Nucleus accumbens (tissue), 56 donors: ENCODE measurements around the gene AMOTL1.
"Not testable (repeated sequence)": the region's sequence is repeated elsewhere in the genome, so short reads cannot be mapped to it uniquely, and the experiment has no call there.

Experiments used
- DNase-seq, 56 donors: peaks; one replicate each; lab custom pipeline; 2025; lab: John Stamatoyannopoulos, UW

Gene AMOTL1

DNA sequence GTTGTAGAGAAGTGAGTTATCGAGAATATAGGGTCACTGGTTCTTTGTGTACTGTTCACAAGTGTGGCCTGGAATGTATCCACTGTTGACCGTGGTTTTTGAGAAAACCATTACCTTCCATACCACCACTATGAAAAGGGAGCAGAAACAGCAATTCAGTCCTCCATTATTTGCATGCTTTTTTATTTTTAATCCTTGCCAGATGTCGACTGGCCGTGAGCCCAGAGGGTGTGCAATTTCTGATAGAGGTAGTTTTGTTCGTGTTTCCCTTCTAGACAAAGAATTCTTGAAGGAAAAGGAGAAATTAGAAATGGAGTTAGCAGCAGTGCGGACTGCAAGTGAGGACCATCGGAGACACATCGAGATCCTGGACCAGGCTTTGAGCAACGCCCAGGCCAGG, 81.7 kb downstream of the AMOTL1 start:
- DNase-seq, result no peak

DNA sequence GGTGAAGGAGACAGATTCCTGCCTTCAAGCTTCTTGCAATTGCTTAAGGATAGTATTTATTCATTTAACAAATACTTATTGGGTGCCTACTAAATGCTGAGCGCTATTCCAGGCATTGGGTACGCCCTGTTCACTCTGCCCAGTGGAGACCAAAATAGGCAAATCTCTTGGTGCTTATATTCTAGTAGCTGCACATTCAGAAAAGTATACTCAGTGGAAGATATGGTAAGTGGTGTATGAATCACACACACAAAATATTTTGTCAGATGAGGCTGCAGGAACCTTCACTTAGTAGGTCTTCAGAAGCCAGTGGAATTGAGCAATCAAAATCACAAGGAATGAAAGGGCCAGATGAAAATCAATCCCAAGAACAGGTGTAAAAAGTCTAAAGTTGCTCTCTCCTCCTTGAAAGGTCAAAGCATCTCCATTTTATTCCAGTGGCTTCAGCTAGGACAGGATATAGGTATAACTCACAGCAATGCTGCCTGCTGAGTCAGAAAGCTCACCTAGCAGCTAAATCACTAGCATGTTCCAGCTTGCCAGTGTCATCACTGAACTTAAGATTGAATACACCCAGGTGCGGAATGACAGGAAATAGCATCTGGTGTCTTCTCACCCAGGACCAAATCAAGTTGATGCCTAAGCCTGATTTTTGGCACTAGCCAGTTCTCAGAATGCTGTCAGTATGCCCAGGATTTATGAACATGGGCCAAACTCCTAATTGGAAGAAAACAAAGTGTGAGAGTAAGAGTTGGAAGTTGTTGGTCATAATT, 83.9 kb downstream of the AMOTL1 start:
- DNase-seq, result no peak

DNA sequence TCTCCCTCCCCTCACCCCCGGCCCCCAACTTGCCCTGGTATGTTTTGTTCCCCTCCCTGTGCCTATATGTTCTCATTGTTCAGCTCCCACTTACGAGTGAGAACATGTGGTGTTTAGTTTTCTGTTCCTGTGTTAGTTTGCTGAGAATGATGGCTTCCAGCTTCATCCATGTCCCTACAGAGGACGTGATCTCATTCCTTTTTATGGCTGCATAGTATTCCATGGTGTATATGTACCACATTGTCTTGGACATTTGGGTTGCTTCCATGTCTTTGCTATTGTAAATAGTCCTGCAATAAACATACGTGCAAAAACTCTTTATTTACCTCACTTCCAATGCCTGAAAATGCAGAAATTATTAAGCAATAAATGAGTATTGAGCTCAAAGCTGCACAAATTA, 85.1 kb downstream of the AMOTL1 start:
- not testable (repeated sequence) for DNase-seq

DNA sequence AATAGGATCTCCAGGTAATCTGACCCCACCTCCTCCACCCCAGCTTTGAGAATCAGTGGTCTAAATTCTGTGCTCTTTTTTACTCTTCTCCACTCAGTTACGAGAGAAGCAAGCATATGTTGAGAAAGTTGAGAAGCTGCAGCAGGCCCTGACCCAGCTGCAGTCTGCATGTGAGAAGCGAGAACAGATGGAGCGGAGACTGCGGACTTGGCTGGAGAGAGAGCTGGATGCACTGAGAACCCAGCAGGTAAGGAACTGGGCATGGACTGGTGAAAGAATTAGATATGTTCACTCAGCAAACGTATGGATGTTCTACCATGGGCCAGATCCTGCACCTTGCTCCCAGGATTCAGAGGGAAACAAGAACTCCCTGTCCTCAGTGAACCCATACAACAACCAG, 85.7 kb downstream of the AMOTL1 start:
- DNase-seq, result no peak

DNA sequence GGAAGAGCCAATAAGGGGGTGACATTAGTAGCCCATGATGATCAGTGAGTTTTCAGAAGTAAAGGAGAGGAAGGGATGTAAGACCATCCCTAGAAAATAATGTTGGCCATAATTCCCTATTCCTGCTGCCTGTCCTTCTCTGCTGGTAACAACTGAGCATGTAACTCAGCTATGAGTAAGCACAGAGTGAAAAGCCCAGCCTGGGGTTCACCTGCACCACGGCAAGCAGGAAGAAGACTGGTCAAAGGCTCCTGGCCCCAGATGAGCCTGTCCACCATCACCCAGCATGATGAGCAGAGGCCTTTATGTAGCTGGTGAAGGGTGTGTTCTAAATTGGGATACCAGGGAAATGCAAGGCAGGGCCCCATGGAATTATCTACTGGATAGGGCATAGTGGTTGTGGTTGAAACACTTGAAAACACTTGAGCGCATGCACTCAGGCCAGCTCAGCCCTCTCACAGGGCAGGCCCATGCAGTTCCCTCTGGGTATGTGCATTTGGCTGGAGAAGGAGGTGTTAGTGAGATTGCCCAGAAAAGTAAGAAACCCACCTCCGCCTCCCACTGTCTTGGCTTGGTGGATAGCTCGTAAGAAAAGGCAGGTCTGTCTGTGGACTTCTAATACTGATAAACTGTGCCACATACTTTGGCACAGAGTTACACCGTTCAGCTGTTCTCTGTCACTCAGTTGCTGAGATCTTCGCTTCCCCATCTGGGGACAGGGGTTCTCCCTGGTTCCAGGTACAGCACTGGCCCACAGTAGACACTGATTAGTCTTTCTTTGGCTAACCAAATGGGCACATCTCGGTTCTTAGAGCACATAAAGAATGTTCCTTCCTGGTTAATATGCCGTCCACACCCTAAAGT, 86.8 kb downstream of the AMOTL1 start:
- DNase-seq, result no peak

DNA sequence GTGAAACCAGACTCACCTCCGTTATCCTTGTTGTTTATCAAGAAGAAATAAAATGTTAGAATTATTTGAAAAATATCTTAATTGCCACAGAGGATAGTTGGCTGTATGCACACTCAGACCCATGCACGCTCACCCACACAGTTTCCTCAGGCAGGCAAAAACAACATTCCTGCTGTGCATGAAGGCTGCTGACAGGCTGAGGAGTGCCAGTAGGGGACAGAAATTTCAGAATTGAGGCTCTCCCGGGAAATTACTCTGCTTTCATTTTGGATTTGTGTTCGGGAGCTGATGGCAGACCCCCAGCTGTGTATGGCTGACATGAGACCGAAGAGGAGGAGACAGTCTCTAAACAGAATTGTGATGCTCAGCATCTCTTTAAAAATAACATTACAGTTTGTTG, 87.5 kb downstream of the AMOTL1 start:
- no peak for DNase-seq

DNA sequence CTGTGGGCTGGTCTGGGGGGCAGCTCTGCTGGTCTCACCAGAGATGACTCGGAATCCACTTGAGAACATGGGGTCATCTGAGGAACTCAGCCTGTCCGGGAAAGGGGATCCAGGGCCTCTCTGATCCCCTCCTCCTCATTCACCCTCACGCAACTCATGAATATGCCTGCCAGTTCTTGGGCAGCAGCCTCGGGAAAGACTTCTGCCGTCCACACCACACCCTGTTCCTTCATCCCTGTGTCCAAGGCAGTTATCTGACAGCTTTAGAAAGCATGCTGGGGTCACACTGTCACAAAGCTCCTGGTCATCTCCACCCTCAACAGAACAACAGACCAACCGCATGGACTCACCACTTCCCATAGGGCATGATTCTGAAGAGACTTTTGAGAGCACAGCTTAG, 88.3 kb downstream of the AMOTL1 start:
- no peak for DNase-seq

DNA sequence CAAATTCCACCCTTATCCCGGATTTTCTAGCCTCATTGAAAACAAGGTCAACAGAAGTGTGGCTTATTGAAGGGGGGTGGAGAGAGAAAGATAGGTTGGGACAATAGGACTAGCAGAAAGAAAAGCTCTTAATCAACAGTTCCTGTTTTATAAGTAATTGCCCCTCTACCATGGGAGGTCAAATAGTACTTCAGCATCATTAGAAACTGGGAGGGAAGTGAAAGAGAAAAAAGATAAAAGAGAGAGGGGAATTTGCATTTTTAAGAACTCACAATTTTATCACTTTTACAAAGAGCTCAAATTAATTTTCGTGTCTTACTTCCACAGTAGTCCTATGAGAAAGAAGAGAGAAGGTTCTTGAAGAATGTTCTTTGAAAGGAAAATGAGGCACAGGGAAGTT, 89.2 kb downstream of the AMOTL1 start:
- DNase-seq, result no peak

DNA sequence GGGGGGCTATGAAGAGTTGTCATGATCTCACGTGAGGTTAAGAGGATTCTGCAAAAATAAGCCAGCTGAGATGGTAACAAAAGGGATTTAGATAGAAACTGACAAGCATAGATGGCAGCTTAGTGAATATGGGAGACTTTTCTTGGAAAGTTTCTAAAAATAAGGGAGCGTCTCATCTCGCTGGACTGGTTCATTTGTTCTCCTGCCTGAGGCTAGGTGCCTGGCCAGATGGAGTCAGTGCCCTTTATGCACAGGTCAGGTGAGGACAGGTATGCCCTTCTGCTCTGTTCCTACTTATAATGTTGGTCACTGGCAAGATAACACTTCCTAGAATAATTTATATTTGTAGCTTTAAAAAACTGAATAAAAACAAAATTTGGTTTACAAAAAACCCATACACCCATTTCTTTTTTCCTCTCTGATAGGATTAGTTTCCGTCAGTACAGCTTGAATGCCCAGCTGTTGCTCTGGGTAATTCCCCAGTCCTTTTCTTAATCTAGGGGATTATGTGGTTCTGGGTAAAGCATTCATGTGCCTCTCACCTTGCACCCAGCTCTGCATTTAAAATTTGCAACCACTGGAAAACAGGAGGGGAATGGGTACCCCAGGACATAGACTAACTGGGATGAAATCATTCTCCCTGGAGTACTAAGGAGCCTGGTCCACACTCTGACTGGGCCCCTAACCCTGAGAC, 90.0 kb downstream of the AMOTL1 start:
- no peak for DNase-seq

DNA sequence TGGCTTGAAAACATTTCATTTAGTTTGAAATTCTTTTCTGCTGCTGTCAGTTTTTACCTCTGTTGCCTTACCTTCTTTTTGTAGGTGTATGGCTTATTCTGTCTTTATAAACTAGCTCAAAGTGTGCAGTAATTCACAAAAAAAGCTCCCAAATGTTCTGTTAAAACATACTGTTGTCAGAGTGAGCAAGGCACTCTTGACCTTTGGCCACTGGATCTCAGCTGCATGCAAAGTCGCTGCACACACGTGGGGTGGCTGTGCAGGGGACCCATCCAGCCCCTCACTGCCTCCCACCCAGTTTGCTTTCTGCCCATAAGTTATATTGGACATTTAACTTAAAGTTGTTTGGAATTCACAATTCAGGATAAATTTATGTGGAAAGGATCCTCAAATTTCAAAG, 92.2 kb downstream of the AMOTL1 start:
- DNase-seq, result no peak

DNA sequence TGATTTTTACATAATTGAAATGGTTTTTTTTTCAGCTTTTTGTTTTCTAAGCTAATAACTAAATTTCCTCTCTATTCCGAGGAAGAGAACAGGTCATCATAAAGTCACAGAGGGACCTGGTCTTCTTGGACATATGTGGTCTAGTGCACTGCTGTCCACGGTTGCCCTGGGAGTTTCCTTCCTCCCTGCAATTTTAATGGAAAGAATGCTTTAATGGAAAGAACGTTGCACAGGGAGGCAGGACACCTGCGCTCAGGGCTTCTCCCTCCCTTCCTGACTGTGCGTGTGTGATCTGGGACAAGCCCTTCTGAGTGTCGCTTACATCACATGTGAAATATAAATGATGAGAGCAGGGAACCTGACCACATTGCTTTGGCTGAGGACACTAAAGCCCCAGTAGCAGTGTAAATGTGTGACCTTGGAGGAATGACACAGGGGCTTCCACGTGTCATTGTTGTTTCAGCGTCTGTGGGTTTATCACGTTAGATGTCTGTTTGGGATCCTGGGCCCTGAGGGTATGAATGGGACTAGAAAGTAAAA, 93.2 kb downstream of the AMOTL1 start:
- no peak for DNase-seq

DNA sequence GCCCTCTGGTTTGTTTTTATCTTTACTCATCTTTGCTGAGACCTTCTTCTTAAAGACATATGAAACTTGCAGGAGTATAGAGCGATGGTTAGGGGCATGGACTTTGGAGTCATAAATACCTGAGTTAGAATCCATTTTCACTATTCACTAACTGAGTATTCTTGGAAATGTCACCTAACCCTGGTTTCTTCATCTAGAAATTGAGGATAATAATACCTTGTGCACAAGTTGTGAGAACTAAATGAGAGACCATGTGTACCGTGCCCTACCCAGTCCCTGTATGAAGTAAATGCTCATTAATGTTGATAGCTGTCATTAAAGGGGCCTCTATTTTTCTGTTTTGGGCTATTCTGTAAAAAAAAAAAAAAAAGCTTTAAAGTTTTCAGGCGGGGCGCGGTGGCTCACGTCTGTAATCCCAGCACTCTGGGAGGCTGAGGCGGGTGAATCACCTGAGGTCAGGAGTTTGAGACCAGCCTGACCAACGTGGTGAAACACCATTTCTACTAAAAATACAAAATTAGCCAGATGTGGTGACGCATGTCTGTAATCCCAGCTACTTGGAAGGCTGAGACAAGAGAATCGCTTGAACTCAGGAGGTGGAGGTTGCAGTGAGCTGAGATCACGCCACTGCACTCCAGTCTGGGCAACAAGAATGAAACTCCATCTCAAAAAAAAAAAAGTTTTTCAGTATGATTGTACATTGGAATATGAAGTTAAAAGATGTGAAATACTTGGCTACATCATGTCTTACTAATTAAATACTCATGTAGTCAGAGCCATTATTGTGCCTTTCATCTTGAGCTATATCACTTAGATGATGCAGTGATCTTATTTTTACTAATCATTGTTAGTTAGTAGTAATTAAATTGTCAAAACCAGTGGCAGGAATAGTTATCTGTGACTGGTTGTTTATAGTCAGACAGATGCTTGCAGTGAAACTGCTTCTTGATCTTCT, 95.0 kb downstream of the AMOTL1 start:
- no peak for DNase-seq

DNA sequence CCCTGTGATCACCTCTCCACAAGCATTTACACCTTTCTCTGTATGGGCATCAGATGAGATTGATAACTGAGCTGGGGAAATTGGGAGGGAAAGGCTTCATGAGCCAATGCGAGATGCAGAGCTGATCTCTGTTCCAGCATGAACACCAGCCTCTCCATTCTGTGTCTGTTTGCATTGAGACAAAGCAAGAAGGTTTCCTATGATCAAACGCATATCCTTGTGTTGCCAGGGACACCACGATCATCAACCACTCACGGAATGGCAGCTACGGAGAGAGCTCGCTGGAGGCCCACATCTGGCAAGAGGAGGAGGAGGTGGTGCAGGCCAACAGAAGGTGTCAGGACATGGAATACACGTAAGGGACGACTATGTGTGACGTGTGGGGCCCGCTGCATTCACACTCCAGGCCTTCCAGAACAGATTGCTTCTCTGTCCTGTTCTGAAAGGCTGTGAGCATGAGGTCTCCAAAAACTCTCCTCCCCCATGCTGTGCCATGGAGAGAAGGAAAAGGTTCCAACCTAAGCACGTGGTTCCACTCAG, 96.4 kb downstream of the AMOTL1 start:
- DNase-seq, result no peak

DNA sequence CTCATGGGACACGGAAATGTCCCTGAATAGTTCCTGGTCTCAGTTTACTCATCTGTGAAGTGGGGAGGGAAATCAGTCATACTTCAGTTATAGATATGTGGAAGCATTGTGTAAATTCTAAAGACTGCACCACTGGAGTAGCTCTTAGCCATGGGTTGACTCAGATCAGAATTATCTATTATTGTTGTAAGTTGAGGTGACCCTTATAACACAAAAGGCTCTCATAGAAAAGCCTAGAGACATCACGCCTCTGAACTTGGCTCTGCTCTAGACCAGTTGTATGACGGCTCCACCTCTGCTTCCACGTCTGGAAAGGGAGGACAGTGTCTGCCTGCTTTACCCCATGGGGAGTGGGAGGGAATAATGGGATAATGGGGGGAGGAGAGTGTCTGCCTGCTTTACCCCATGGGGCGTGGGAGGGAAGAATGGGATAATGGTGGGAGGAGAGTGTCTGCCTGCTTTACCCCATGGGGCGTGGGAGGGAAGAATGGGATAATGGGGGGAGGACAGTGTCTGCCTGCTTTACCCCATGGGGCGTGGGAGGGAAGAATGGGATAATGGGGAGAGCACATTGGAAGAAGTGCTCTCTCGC, 98.2 kb downstream of the AMOTL1 start:
- DNase-seq, result no peak

DNA sequence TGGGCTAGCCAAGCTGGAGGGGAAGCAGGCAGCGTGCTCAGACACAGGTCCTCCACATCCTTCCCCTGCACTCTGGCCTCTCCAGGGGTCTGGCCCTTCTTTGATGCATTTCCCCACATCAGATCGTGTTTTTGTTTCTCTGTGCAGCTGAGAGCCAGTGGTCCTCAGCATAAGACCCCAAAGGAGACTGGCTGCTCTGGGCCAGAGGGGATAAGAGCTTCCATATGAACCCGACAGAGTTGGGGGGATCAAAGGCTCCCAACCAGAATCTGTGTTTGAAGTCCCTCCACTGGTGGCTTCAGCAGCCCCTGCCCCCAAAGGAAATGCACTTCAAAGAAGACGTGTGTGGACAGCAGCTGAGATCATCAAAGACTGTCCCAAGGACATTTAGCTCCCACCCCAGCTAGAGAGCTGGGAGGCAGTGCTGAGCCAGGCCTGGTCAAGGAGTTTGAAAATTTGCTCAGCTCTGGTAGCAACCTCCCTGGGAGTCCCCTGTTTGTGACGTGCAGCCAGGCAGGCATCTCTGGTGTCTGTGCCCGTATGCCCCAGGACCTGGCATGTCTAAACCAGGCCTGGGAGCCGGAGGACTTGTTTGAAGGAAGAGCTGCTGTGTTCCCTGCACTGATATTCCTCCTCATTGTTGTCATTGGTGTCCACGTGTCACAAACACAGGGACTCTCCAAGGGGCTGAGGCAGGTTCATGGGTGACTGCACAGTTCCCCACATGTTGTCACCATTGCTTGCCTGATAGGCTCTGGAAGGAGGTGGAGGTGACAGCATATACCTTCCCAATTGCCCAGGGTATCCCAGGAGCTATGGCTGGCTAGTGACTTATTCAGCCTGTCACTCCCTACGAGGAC, 99.0 kb downstream of the AMOTL1 start:
- no peak for DNase-seq

DNA sequence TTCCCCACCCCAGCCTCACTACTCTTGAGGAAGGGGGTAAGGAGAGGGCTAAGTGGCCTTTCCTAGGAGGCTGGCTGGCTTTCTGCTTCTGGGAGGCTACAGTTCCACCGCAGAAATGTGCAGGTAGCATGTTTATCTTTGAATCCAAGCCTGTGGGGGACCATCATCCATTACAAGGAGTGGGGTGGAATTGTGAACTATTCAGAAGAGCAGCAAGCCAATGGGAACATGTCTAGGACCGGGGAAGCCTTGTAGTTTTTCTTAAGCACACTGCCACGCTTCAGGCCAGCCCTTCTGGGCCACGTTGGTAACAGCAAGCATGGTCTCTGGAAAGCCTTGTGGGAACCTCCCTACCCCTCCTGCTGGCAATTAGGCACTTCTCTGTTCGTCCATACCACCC, 100.3 kb downstream of the AMOTL1 start:
- no peak for DNase-seq

DNA sequence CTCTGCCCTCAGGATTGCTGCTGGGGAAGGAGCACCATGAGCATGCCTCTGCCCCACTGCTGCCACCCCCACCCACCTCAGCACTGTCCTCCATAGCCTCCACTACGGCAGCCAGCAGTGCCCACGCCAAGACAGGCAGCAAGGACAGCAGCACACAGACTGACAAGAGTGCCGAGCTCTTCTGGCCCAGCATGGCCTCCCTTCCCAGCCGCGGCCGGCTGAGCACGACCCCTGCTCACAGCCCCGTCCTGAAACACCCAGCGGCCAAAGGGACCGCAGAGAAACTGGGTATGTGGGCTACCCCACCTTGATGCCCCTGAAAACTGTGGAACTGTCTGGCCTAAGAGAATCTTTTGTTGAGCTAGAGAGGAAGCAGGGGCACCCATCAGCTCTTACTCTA, 101.0 kb downstream of the AMOTL1 start:
- DNase-seq, result no peak

DNA sequence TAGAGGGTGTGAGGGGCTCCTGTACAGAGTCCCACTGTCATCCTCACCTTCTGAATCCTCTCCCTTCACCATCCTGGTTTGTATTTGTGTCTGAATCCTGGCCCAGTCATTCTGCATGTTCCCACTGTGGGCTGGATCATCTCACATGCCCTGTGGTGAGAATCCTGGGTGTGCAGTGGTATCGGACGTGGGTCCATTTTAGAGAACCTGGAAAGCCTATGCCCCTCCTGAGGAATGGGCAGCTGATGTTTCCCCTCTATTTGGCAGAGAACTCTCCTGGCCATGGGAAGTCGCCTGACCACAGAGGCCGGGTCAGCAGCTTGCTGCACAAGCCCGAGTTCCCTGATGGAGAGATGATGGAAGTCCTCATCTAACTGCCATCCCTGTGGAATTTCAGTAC, 102.3 kb downstream of the AMOTL1 start:
- DNase-seq, result no peak
